ENCODE measurements around the gene BEST1.
"Not testable (repeated sequence)": the region's sequence is repeated elsewhere in the genome, so short reads cannot be mapped to it uniquely, and the experiment has no call there.

BEST1 gene

GRCh38 chr11:61949169-61950034, 749 bp upstream of the BEST1 start:
- no peak for DNase-seq (ENCODE audit: low read depth)

DNA sequence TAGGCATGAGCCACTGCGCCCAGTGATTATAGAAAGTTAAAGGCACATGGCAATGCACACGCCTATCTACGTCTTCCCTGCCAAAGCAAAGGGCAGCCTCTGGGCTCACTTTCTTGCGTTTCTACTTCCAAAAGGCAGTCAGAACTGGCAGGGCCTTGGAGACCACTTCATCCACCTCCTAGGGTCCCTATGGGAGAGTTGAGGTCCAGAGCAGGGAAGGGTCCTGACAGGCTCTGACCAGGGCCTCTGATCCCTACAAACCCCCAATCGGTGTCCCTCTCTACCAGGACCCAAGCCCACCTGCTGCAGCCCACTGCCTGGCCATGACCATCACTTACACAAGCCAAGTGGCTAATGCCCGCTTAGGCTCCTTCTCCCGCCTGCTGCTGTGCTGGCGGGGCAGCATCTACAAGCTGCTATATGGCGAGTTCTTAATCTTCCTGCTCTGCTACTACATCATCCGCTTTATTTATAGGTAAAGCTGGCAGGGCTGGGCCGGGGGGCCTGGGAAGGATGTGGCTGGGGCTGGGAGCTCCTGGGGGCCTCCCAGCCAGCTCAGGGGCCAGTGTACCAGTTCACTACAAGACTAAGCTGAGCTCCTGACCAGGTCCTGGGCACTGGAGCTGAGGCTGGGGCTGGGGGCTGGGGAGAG, 1.5 kb downstream of the BEST1 start:
- DNase-seq (ENCODE audit: low read depth), result no peak

GRCh38 chr11:61952882-61953281, 2.7 kb downstream of the BEST1 start:
- DNase-seq (ENCODE audit: low read depth), result no peak

DNA sequence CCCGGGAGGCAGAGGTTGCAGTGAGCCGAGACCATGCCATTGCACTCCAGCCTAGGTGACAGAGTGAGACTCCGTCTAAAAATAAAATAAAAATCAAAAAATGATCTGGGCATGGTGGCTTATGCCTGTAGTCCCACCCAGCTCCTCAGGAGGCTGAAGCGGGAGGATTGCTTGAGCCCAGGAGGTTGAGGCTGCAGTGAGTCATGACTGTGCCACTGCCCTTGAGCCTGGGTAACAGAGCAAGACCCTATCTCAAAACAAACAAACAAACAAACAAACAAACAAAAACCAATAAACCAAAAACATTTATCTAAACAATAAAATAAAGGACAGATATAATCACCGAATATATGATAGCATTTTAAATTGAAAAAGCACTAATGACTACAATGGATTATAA, 3.5 kb downstream of the BEST1 start:
- not testable (repeated sequence) for DNase-seq (ENCODE audit: low read depth)

DNA sequence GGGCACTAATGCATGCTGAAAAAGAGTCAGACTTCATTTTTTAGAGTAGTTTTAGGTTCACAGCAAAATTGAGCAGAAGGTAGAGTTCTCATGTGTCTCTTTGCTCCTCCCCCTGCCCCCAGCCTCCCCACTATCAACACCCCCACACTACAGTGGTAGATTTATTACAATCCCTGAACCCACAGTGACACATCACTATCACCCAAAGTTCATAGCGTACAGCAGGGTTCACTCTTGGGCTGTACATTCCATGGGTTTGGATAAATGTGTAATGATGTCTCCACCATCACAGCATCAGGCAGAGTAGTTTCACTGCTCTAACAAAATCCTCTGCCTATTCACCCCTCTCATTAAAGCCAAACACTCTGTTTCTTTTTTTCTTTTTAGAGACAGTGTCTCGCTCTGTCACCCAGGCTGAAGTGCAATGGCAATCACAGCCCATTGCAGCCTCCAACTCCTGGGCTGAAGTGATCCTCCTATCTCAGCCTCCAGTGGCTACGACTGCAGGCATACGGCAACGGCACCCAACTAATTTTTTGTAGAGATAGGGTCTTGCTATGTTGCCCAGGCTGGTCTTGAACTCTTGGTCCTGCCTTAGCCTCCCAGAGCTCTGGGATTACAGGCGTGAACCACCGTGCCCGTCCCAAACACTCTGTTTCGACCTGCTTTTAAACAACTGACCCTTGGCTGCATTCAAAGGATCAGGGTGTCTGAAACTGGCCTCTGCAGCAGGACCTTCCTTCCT, 4.1 kb downstream of the BEST1 start:
- DNase-seq (ENCODE audit: low read depth), result no peak

GRCh38 chr11:61954851-61955421, 4.8 kb downstream of the BEST1 start:
- DNase-seq (ENCODE audit: low read depth), result no peak

DNA sequence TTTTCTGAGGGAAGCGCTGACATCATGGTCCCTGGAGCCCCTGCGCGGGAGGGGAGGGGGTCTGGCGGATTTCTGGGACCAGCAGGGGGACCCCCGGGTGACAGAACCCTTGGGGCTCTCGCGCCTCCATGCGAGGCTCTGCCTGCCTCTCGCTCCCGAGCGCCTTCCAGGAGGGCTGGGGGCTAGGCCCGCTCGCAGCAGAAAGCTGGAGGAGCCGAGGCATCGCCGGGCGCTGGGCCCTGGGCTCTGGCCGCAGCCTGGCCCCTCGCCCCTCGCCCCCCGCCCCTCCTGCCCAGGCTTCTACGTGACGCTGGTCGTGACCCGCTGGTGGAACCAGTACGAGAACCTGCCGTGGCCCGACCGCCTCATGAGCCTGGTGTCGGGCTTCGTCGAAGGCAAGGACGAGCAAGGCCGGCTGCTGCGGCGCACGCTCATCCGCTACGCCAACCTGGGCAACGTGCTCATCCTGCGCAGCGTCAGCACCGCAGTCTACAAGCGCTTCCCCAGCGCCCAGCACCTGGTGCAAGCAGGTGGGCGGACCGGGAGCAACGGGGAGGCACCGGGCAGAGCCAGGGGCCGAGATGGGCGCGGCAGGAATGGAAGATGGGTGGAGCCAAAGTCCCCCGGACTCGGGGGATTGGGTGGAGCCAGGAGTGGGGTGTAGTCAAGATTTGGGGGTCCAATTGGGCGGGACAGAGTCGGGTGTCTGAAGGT, 5.4 kb downstream of the BEST1 start:
- DNase-seq (ENCODE audit: low read depth), result no peak

- DNase-seq (ENCODE audit: low read depth), result no peak
These were observed 6.3 kb downstream of the BEST1 start for GRCh38 chr11:61956191-61957020.

GRCh38 chr11:61957021-61957770, 7.0 kb downstream of the BEST1 start:
- DNase-seq (ENCODE audit: low read depth), result no peak

DNA sequence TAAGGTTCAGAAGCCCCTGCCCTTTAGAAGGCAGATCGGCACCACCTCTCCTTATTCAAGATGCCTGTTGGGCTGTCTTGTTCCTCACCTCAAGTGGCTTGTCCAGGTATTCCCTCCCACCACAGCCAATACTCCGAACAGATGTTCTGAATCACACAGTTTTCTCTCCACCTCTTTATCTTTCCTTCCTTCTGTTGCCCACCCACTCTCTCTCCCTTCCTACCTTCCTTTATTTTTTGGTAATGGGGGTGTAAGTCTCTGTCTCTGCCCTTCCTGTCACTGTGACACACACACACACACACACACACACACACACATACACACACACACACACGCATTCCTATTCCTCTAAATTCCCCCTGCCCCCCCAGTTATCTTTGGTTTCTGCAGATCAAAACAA, 8.4 kb downstream of the BEST1 start:
- DNase-seq (ENCODE audit: low read depth), result no peak

DNA sequence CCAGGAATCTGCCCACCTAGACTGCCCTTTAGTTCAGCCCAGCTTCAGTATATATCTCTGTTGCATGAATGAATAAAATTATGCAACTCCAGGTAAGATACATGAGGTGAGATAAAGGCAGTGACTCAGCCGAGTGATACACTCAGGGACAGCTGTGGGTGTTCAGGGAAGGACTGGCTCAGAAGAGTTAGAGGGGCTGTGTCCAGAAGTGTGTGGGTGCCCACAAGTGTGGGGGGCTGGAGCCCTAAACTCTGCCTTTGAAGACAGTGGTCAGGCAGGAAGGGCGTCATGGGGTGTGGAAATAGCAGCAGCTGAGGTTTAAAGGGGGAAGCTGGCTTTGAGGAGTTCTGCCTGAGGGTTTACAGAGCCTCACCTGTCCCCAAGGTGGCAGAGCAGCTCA, 9.0 kb downstream of the BEST1 start:
- DNase-seq (ENCODE audit: low read depth), result no peak

DNA sequence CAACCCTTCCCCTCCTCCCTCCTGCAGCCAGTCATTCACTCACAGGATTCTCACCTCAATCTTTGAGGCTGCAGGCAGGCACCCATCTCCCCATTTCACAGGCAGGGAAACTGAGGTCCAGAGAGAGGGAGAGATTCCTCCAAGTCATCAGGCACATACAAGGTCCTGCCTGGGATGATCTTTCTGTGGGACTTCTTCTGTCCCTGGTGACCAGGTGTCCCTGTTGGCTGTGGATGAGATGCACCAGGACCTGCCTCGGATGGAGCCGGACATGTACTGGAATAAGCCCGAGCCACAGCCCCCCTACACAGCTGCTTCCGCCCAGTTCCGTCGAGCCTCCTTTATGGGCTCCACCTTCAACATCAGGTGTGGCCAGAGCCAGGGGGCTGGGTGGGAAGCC, 9.5 kb downstream of the BEST1 start:
- DNase-seq (ENCODE audit: low read depth), result no peak

DNA sequence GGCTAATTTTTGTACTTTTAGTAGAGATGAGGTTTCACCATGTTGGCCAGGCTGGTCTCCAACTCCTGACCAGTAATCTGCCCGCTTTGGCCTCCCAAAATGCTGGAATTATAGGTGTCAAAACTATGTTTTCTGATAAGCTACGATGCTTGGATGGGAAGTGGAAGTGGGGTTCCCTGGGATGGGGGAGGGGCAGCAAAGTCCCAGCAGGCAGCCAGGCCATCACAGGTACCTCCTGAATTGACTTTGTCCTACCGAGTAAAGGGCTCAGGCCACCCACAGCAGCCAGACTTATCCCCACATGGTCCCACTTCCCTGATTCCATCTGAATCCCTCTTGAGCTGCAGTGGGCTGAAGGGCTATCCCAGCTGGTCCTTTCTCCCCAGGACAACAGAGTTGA, 10.4 kb downstream of the BEST1 start:
- no peak for DNase-seq (ENCODE audit: low read depth)

GRCh38 chr11:61961570-61962212, 11.5 kb downstream of the BEST1 start:
- no peak for DNase-seq (ENCODE audit: low read depth)

DNA sequence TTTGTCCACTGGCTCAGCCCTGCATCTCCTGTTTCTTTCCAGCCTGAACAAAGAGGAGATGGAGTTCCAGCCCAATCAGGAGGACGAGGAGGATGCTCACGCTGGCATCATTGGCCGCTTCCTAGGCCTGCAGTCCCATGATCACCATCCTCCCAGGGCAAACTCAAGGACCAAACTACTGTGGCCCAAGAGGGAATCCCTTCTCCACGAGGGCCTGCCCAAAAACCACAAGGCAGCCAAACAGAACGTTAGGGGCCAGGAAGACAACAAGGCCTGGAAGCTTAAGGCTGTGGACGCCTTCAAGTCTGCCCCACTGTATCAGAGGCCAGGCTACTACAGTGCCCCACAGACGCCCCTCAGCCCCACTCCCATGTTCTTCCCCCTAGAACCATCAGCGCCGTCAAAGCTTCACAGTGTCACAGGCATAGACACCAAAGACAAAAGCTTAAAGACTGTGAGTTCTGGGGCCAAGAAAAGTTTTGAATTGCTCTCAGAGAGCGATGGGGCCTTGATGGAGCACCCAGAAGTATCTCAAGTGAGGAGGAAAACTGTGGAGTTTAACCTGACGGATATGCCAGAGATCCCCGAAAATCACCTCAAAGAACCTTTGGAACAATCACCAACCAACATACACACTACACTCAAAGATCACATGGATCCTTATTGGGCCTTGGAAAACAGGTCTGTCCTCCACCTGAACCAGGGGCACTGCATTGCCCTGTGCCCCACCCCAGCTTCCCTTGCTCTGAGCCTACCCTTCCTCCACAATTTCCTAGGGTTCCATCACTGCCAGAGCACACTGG, 12.3 kb downstream of the BEST1 start:
- no peak for DNase-seq (ENCODE audit: low read depth)

- no peak for DNase-seq (ENCODE audit: low read depth)
These were observed 12.8 kb downstream of the BEST1 start for GRCh38 chr11:61963016-61963281.

- DNase-seq (ENCODE audit: low read depth), result no peak
These were observed 13.3 kb downstream of the BEST1 start for GRCh38 chr11:61963282-61964057.

GRCh38 chr11:61964058-61964665, 14.0 kb downstream of the BEST1 start:
- no peak for DNase-seq (ENCODE audit: low read depth)
